K562 (cell line): Measurements from ENCODE around the gene MAP2K4. TPM values are rescaled to one million over a fixed set of nuclear protein-coding genes. Genes with fewer than 3 reads are reported as not detected.

ENCODE experiments used
- AFF1 ChIP-seq, 2 experiments: fragments of 450-650 bp; IDR thresholded peaks; 2 replicates each; pipeline ENCODE4 v1.6.1; 2018; ENCODE audit warnings: mild to moderate bottlenecking in 2 of 2, low read depth in 1 of 2; ENCODE audit not compliant: partially characterized antibody in 2 of 2
- BHLHE40 ChIP-seq: IDR thresholded peaks from 2 replicates; pipeline ENCODE4 v1.6.1; 2011; ENCODE audit warnings: low read length, improper control_type of control experiment
- CAMTA2 ChIP-seq: fragments of 250-450 bp; sonication (Bioruptor Pico); conservative IDR thresholded peaks from 2 replicates; pipeline ENCODE4 v1.5.1; 2022
- CBFA2T3 ChIP-seq: fragments of 450-650 bp; IDR thresholded peaks from 2 replicates; pipeline ENCODE4 v1.6.1; 2017
- CBX8 ChIP-seq: fragments of 200-600 bp; sonication (generic); IDR thresholded peaks from 2 replicates; pipeline ENCODE4 v1.6.1; 2012; ENCODE audit warnings: borderline replicate concordance, mixed run types, low read depth, mild to moderate bottlenecking, moderate library complexity, mixed read lengths, low read length, control low read depth, inconsistent platforms; ENCODE audit not compliant: poor library complexity, severe bottlenecking; ENCODE audit errors: extremely low read depth
- CSDE1 ChIP-seq, 2 experiments: fragments of 450-650 bp; IDR thresholded peaks; 2 replicates each; pipeline ENCODE4 v1.6.1; 2016; ENCODE audit warnings: mild to moderate bottlenecking in 1 of 2
- HCFC1 ChIP-seq: IDR thresholded peaks from 2 replicates; pipeline ENCODE4 v1.6.1; 2012; ENCODE audit warnings: low read depth, low read length, improper control_type of control experiment
- MECOM ChIP-seq: fragments of 250-450 bp; sonication (Bioruptor Pico); IDR thresholded peaks from 2 replicates; pipeline ENCODE4 v1.8.0; 2022; ENCODE audit warnings: inconsistent platforms
- PHTF2 ChIP-seq: fragments of 250-450 bp; sonication (Bioruptor Pico); IDR thresholded peaks from 2 replicates; pipeline ENCODE4 v1.5.0; 2021; ENCODE audit warnings: mild to moderate bottlenecking
- TCF7 ChIP-seq: sonication (generic); IDR thresholded peaks from 2 replicates; pipeline ENCODE4 v1.6.1; 2016; ENCODE audit warnings: antibody characterized with exemption, borderline replicate concordance
- USF1 ChIP-seq: sonication (generic); formaldehyde crosslinking; IDR thresholded peaks from 2 replicates; pipeline ENCODE4 v1.9.0; 2022; ENCODE audit warnings: mild to moderate bottlenecking, missing genetic modification reagents
- ZNF444 ChIP-seq: fragments of 250-450 bp; sonication (Bioruptor Pico); IDR thresholded peaks from 2 replicates; pipeline ENCODE4 v1.4.0; 2020; ENCODE audit warnings: mild to moderate bottlenecking, moderate library complexity
- ZNF449 ChIP-seq: fragments of 250-450 bp; sonication (Bioruptor Pico); IDR thresholded peaks from 2 replicates; pipeline ENCODE4 v1.8.0; 2022; ENCODE audit warnings: moderate library complexity, mild to moderate bottlenecking, inconsistent platforms
- ZNF696 ChIP-seq: fragments of 250-450 bp; sonication (Bioruptor Pico); conservative IDR thresholded peaks from 2 replicates; pipeline ENCODE4 v1.4.0; 2020; ENCODE audit warnings: mild to moderate bottlenecking, moderate library complexity
- polyA plus RNA-seq, 8 experiments: library from polyadenylated mRNA; depleted of rRNA in 4 of 8; stranded (reverse) in 5 of 8; unstranded in 3 of 8; fragments of >200 nt; fragmentation: Nextera tagmentation in 2 of 8; fragmentation: Illumina TruSeq in 1 of 8; extraction: Ambion mirVana in 2 of 8; extraction: Trizol in 1 of 8; gene quantifications; 2 replicates each; pipeline versions ENCODE4 v1.2.1 to v1.2.3, GENCODE V29; 2011 to 2014; ENCODE audit warnings: inconsistent platforms in 1 of 8, missing spikeins in 1 of 8
- total RNA-seq, 7 experiments: library from RNA; depleted of rRNA in 6 of 7; stranded (reverse); fragments of >200 nt in 6 of 7; fragmentation: Illumina TruSeq in 2 of 7; extraction: Trizol in 2 of 7; gene quantifications; 2 replicates each; pipeline versions ENCODE4 v1.2.1 to v1.2.3, GENCODE V29; 2011 to 2021; ENCODE audit warnings: low replicate concordance in 1 of 7
- TF ChIP-seq, protein P1 (sequence below): fragments of 250-450 bp; sonication (Bioruptor Pico); IDR thresholded peaks from 2 replicates; pipeline ENCODE4 v1.4.0; 2020

The MAP2K4 gene
- total and polyA plus RNA-seq, 9 of the 15 experiments (the other 6 are each of a cell fraction or from before 2014, with no cell fraction given) = 3.0 to 15.9 (median 10.8) TPM

DNA sequence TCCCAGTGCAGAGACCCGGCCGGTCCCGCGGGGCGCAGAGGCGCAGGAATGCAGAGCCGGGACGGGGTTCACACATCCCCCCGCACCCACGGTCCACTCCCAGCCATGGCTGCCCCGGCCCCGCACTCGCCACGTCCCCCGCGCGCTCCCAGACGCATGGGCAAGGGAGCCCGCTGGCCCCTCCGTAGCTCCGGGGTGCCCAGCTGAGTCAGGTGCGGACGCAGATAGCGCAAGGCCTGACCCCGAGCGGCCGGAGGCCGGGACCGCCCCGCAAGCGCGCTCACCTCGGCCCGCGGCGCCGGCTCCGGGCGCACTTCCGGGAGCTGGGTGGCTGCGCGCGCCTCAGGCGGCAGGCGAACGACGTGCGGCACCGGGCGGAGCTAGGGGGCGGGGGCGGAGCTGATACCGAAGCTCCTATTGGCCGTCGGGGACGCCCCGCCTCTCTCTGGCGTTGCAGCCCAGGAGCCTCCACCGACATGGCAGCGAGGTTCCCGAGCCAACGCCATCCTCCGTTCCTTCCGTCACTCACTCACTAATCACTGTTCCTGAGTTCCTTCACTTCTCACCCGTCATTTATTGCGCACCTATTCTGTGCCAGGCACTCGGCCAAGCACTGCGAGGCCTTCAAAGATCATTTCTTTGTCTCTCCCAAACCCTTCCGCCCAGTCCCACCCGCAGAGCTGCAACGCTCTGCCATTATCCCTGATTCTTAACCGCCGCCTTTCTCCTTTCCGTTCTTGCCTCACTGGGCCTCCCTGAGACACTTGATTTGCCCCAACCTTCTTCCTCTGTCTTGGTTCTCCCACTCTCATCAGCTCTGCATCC lies 23.3 kb upstream of the MAP2K4 start, which contains the start of gene ZNF18 (continued):
- TF ChIP-seq ZNF444 (no peak), CSDE1 (IDR thresholded peaks at IDR 0.05) (peak in 1 of 2 experiments; percentile 69; a peak in 1 of 4 replicates), BHLHE40 (peak; percentile 70), CAMTA2 (no peak), PHTF2 (no peak), TCF7 (no peak), HCFC1 (peak; percentile 36; the same call in 1 of the 2 replicates), CBFA2T3 (peak; percentile 43), MECOM (CRISPR knock-in tag) (no peak), ZNF696 (CRISPR knock-in tag) (no peak), ZNF449 (CRISPR knock-in tag) (no peak), CBX8 (no peak), USF1 (CRISPR knock-in tag) (no peak), AFF1 (IDR thresholded peaks at IDR 0.05; ENCODE audit: low read depth in 1 of 2, partially characterized antibody in 2 of 2) (no peak)
- TF ChIP-seq, protein P1, sequence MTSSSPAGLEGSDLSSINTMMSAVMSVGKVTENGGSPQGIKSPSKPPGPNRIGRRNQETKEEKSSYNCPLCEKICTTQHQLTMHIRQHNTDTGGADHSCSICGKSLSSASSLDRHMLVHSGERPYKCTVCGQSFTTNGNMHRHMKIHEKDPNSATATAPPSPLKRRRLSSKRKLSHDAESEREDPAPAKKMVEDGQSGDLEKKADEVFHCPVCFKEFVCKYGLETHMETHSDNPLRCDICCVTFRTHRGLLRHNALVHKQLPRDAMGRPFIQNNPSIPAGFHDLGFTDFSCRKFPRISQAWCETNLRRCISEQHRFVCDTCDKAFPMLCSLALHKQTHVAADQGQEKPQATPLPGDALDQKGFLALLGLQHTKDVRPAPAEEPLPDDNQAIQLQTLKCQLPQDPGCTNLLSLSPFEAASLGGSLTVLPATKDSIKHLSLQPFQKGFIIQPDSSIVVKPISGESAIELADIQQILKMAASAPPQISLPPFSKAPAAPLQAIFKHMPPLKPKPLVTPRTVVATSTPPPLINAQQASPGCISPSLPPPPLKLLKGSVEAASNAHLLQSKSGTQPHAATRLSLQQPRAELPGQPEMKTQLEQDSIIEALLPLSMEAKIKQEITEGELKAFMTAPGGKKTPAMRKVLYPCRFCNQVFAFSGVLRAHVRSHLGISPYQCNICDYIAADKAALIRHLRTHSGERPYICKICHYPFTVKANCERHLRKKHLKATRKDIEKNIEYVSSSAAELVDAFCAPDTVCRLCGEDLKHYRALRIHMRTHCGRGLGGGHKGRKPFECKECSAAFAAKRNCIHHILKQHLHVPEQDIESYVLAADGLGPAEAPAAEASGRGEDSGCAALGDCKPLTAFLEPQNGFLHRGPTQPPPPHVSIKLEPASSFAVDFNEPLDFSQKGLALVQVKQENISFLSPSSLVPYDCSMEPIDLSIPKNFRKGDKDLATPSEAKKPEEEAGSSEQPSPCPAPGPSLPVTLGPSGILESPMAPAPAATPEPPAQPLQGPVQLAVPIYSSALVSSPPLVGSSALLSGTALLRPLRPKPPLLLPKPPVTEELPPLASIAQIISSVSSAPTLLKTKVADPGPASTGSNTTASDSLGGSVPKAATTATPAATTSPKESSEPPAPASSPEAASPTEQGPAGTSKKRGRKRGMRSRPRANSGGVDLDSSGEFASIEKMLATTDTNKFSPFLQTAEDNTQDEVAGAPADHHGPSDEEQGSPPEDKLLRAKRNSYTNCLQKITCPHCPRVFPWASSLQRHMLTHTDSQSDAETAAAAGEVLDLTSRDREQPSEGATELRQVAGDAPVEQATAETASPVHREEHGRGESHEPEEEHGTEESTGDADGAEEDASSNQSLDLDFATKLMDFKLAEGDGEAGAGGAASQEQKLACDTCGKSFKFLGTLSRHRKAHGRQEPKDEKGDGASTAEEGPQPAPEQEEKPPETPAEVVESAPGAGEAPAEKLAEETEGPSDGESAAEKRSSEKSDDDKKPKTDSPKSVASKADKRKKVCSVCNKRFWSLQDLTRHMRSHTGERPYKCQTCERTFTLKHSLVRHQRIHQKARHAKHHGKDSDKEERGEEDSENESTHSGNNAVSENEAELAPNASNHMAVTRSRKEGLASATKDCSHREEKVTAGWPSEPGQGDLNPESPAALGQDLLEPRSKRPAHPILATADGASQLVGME (CRISPR knock-in tag) = no peak
